ENCODE measurements around the gene VMP1. TPM values are rescaled to one million over a fixed set of nuclear protein-coding genes. Genes with fewer than 3 reads are reported as not detected.

Gene VMP1
- total RNA-seq, 1 donor from 2014 or later, result 64.9 TPM

DNA sequence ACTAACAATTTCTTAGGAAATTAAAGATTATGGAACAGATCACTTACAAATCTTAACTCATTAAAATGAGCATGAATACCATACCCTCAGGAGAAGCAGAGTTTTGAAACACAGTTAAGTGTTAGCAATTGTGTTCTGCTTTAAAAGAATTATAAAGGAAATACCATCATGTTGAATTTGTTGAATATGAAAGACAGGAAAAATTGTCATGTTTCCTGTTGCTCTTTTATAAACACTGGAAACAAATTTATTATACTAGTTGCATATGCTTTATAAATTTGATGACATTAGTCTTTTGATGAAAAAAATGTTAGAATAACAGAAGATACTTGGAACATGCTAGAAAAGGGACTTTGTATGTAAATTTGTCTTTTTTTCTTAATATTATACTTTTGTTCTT, 59.7 kb downstream of the VMP1 start:
- no peaks in the 10 kb centered on the region for H3K4me1 Mint-ChIP-seq (ENCODE audit: unreplicated experiment)
- no peaks in the 10 kb centered on the region for H3K9me3 Mint-ChIP-seq (ENCODE audit: unreplicated experiment)
- H3K27ac Mint-ChIP-seq (ENCODE audit: unreplicated experiment), result no peak overlapping the region
- no peak for DNase-seq (ENCODE audit: low spot score)
- no peaks in the 10 kb centered on the region for H3K36me3 Mint-ChIP-seq (ENCODE audit: low read depth, unreplicated experiment)
- TF ChIP-seq, protein P1, sequence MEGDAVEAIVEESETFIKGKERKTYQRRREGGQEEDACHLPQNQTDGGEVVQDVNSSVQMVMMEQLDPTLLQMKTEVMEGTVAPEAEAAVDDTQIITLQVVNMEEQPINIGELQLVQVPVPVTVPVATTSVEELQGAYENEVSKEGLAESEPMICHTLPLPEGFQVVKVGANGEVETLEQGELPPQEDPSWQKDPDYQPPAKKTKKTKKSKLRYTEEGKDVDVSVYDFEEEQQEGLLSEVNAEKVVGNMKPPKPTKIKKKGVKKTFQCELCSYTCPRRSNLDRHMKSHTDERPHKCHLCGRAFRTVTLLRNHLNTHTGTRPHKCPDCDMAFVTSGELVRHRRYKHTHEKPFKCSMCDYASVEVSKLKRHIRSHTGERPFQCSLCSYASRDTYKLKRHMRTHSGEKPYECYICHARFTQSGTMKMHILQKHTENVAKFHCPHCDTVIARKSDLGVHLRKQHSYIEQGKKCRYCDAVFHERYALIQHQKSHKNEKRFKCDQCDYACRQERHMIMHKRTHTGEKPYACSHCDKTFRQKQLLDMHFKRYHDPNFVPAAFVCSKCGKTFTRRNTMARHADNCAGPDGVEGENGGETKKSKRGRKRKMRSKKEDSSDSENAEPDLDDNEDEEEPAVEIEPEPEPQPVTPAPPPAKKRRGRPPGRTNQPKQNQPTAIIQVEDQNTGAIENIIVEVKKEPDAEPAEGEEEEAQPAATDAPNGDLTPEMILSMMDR (IDR thresholded peaks at IDR 0.05; ENCODE audit: unreplicated experiment), result no peak
- no peaks in the 10 kb centered on the region for H3K27me3 Mint-ChIP-seq (ENCODE audit: unreplicated experiment)
- no peak overlapping the region for H3K4me3 Mint-ChIP-seq (ENCODE audit: unreplicated experiment)

DNA sequence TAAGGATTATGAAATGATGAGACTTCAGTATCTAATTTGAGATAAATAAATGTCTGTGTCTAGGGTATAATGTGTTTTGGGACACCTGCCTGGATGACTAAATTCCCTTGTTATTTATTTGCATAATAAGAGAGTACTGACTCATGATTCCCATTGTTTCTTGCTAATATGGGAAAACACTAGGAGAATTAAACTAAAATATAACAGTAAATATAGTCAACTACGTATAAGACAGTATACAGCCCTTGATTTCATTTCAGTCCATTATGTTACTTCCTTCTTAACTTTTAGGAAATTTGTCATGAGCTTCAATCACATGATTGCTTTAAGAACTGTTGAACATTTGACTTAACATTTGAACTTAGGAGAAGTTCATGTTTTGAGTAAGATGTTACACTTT, 62.4 kb downstream of the VMP1 start:
- H3K27ac Mint-ChIP-seq (ENCODE audit: unreplicated experiment), result no peak overlapping the region
- H3K27me3 Mint-ChIP-seq (ENCODE audit: unreplicated experiment), result no peaks in the 10 kb centered on the region
- H3K9me3 Mint-ChIP-seq (ENCODE audit: unreplicated experiment), result no peaks in the 10 kb centered on the region
- no peaks in the 10 kb centered on the region for H3K36me3 Mint-ChIP-seq (ENCODE audit: low read depth, unreplicated experiment)
- H3K4me1 Mint-ChIP-seq (ENCODE audit: unreplicated experiment), result no peaks in the 10 kb centered on the region
- no peak for DNase-seq (ENCODE audit: low spot score)
- H3K4me3 Mint-ChIP-seq (ENCODE audit: unreplicated experiment), result no peak overlapping the region
- TF ChIP-seq, protein P1 (IDR thresholded peaks at IDR 0.05; ENCODE audit: unreplicated experiment), result no peak

- TF ChIP-seq, protein P1 (IDR thresholded peaks at IDR 0.05; ENCODE audit: unreplicated experiment), result no peak
- H3K27ac Mint-ChIP-seq (ENCODE audit: unreplicated experiment), result no peak overlapping the region
- H3K4me1 Mint-ChIP-seq (ENCODE audit: unreplicated experiment), result no peaks in the 10 kb centered on the region
- DNase-seq (ENCODE audit: low spot score), result no peak
- H3K36me3 Mint-ChIP-seq (ENCODE audit: low read depth, unreplicated experiment), result no peaks in the 10 kb centered on the region
- H3K4me3 Mint-ChIP-seq (ENCODE audit: unreplicated experiment), result no peak overlapping the region
- no peaks in the 10 kb centered on the region for H3K27me3 Mint-ChIP-seq (ENCODE audit: unreplicated experiment)
- H3K9me3 Mint-ChIP-seq (ENCODE audit: unreplicated experiment), result no peaks in the 10 kb centered on the region
Observed at GRCh38 chr17:59771093-59771492, 63.6 kb downstream of the VMP1 start.

DNA sequence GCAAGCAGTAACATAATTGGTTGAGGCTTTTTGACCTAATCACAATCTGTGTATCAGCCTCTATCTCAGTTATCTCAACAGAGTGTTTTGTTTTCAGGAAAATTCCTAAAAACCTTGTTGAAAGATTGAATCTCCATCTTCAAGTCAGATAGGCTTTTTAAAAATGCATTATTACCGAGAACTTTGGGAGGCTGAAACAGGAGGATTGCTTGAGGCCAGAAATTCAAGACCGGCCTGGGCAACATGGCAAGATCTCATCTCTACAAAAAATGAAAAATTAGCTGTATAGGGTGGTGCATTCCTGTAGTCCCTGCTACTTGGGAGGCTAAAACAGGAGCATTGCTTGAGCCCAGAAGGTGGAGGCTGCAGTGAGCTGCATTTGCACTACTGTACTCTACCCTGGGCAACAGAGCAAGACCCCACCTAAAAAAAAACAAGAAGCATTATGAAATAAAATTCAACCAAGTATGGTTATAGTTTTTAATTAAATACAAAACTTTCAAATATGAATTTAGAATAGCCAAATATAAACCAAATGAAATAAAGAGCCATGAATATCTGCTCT, 68.4 kb downstream of the VMP1 start:
- TF ChIP-seq, protein P1 (IDR thresholded peaks at IDR 0.05; ENCODE audit: unreplicated experiment), result no peak
- no peaks in the 10 kb centered on the region for H3K27me3 Mint-ChIP-seq (ENCODE audit: unreplicated experiment)
- no peak for DNase-seq (ENCODE audit: low spot score)
- H3K4me3 Mint-ChIP-seq (ENCODE audit: unreplicated experiment), result no peak overlapping the region
- H3K36me3 Mint-ChIP-seq (ENCODE audit: low read depth, unreplicated experiment), result peaks cover 6% of the 10 kb centered on the region
- no peaks in the 10 kb centered on the region for H3K9me3 Mint-ChIP-seq (ENCODE audit: unreplicated experiment)
- no peak overlapping the region for H3K27ac Mint-ChIP-seq (ENCODE audit: unreplicated experiment)
- no peaks in the 10 kb centered on the region for H3K4me1 Mint-ChIP-seq (ENCODE audit: unreplicated experiment)

DNA sequence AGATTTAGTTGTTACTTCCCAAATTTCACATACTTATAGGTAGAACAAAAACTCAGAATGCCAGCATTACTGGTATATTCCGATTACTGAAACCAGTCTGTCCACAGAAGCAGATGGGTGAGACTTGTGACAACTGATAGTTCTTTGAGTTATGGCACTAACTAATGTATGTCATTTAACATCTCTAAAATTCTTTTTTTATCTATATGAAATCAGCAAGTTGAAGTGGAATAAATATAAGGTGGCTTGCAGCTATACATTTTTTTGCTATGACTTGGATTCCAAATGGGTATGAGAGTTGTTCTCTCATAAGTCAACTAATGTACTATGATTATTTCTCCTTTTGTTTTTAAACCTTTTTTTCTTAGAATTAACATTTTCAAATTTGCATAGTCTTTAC, 69.1 kb downstream of the VMP1 start:
- no peaks in the 10 kb centered on the region for H3K4me1 Mint-ChIP-seq (ENCODE audit: unreplicated experiment)
- peaks cover 6% of the 10 kb centered on the region for H3K36me3 Mint-ChIP-seq (ENCODE audit: low read depth, unreplicated experiment)
- no peak overlapping the region for H3K27ac Mint-ChIP-seq (ENCODE audit: unreplicated experiment)
- DNase-seq (ENCODE audit: low spot score), result no peak
- no peaks in the 10 kb centered on the region for H3K27me3 Mint-ChIP-seq (ENCODE audit: unreplicated experiment)
- H3K4me3 Mint-ChIP-seq (ENCODE audit: unreplicated experiment), result no peak overlapping the region
- TF ChIP-seq, protein P1 (IDR thresholded peaks at IDR 0.05; ENCODE audit: unreplicated experiment), result no peak
- no peaks in the 10 kb centered on the region for H3K9me3 Mint-ChIP-seq (ENCODE audit: unreplicated experiment)

All from endothelial cell (in vitro differentiated cells).